ENCODE measurements around the gene GRIN3A.

Gene GRIN3A

DNA sequence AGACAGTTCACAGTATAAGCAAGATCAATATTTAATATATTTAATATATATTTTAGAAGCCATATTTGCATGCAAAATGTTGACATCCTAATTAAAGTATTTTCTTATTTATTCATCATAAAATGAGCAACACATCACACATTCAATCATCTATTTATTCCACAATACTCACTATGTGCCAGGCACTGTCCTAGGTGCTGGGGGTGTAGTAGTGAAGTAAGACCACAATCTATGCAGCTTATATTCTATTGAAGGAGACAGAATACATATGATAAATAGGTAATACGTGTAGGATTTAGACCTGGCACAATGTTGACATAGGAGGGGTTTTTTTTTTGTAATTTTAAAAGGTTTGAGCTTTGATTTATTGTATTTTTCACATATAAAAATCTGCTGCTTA is 63.1 kb downstream of the GRIN3A start:
- no peak for TF ChIP-seq MAX (IDR thresholded peaks at IDR 0.05; ENCODE audit: low read depth, low read length)
- TF ChIP-seq, protein P1, sequence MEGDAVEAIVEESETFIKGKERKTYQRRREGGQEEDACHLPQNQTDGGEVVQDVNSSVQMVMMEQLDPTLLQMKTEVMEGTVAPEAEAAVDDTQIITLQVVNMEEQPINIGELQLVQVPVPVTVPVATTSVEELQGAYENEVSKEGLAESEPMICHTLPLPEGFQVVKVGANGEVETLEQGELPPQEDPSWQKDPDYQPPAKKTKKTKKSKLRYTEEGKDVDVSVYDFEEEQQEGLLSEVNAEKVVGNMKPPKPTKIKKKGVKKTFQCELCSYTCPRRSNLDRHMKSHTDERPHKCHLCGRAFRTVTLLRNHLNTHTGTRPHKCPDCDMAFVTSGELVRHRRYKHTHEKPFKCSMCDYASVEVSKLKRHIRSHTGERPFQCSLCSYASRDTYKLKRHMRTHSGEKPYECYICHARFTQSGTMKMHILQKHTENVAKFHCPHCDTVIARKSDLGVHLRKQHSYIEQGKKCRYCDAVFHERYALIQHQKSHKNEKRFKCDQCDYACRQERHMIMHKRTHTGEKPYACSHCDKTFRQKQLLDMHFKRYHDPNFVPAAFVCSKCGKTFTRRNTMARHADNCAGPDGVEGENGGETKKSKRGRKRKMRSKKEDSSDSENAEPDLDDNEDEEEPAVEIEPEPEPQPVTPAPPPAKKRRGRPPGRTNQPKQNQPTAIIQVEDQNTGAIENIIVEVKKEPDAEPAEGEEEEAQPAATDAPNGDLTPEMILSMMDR (IDR thresholded peaks at IDR 0.05; ENCODE audit: low read depth, low read length): no peak
- no peak for TF ChIP-seq MYC (IDR thresholded peaks at IDR 0.05; ENCODE audit: low read depth, low read length)
- TF ChIP-seq POLR2A (IDR thresholded peaks at IDR 0.05; ENCODE audit: extremely low read depth, insufficient read length): no peak
- H3K4me3 ChIP-seq (ENCODE audit: low read depth, low read length): no peak overlapping the region
- no peak for DNase-seq (ENCODE audit: low read depth)

DNA sequence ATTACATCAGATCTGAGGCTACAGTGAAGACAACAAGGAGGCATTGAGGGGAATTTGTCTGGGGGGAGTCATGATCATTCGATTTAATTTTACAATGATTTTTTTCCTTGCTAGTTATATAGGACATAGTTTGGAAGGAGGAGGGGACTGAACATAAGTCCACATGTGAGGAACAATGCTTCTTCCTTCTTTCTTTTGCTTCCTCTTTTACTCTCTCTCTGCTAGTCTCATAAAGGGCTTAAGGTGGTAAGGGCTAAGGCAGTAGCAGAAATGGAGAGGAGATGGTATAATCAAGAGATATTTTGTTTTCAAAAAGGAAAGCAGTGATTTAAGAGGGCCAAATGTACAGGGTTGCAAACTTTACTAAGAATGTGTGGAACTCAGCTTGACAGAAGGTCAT is 64.3 kb downstream of the GRIN3A start:
- TF ChIP-seq MYC (IDR thresholded peaks at IDR 0.05; ENCODE audit: low read depth, low read length): no peak
- no peak for TF ChIP-seq MAX (IDR thresholded peaks at IDR 0.05; ENCODE audit: low read depth, low read length)
- TF ChIP-seq, protein P1 (IDR thresholded peaks at IDR 0.05; ENCODE audit: low read depth, low read length): no peak
- TF ChIP-seq POLR2A (IDR thresholded peaks at IDR 0.05; ENCODE audit: extremely low read depth, insufficient read length): no peak
- DNase-seq (ENCODE audit: low read depth): no peak

DNA sequence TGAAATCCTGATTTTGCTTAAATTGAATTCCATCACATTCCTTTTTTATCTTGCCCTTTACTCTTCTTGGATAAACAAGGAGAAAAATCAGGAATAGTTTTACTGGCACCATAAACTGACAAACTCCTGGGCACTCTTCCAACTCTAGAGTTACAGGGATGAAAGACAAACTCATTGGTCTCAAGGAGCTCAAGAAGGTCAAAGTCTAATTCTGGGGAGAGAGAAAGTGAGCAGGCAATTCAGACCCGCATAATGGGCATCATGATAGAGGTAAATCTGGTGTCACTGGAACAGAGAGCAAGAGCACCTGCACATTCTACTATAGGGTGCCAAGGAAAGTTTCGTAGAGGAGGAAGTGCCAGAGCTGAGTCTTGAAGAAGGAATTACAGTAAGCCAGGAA is 64.8 kb downstream of the GRIN3A start:
- TF ChIP-seq MYC (IDR thresholded peaks at IDR 0.05; ENCODE audit: low read depth, low read length) (no peak), POLR2A (IDR thresholded peaks at IDR 0.05; ENCODE audit: extremely low read depth, insufficient read length) (no peak), MAX (IDR thresholded peaks at IDR 0.05; ENCODE audit: low read depth, low read length) (no peak)
- TF ChIP-seq, protein P1 (IDR thresholded peaks at IDR 0.05; ENCODE audit: low read depth, low read length): no peak
- no peak overlapping the region for H3K4me3 ChIP-seq (ENCODE audit: low read depth, low read length)
- DNase-seq (ENCODE audit: low read depth): no peak

More for the DNA sequence above, 64.3 kb downstream of the GRIN3A start:
- no peak overlapping the region for H3K4me3 ChIP-seq (ENCODE audit: low read depth, low read length)

- no peak for DNase-seq (ENCODE audit: low read depth)
- H3K4me3 ChIP-seq (ENCODE audit: low read depth, low read length): no peak overlapping the region
- TF ChIP-seq MYC (IDR thresholded peaks at IDR 0.05; ENCODE audit: low read depth, low read length): no peak
- TF ChIP-seq, protein P1 (IDR thresholded peaks at IDR 0.05; ENCODE audit: low read depth, low read length): no peak
- no peak for TF ChIP-seq POLR2A (IDR thresholded peaks at IDR 0.05; ENCODE audit: extremely low read depth, insufficient read length)
- no peak for TF ChIP-seq MAX (IDR thresholded peaks at IDR 0.05; ENCODE audit: low read depth, low read length)
These were observed 66.9 kb downstream of the GRIN3A start for GRCh38 chr9:101671567-101671966.

DNA sequence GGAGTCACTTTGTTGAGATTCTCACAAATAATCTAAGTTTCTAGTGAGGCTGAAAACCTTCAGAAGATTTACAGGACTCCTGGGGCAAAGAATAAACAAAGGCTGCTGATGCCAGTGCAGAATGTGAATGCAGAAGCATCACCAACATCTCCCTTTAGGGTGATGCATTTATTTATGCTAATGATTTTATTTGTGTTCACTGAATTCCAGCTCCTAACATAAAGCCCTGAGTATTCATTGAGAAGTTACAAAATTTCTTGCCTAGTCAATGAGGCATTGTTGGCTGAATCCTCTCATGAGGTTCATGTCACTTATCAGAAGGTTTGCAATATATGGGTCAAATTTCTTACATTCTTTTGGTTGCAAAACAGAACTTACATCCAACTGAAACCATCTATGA is 70.0 kb downstream of the GRIN3A start:
- TF ChIP-seq POLR2A (IDR thresholded peaks at IDR 0.05; ENCODE audit: extremely low read depth, insufficient read length): no peak
- TF ChIP-seq, protein P1 (IDR thresholded peaks at IDR 0.05; ENCODE audit: low read depth, low read length): no peak
- no peak for TF ChIP-seq MYC (IDR thresholded peaks at IDR 0.05; ENCODE audit: low read depth, low read length)
- TF ChIP-seq MAX (IDR thresholded peaks at IDR 0.05; ENCODE audit: low read depth, low read length): no peak
- DNase-seq (ENCODE audit: low read depth): no peak
- H3K4me3 ChIP-seq (ENCODE audit: low read depth, low read length): no peak overlapping the region

DNA sequence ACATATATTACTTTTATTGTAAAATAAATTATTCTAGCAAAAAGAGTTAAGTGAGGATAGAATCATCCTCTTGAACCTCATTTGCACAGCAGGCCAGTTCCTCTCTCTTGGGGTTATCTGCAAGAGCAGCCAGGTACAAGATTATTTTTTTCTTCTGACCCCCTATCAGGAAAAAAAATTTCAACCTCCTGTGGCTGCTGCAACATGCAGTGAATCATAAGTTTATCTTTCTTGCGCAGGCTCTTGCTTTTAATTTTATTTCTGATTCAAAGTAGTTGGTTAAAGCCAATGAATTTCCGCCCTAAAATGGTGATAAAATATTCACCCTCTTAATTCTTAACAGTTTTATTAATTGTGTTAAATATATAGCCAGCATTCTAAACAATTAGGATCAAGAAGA is 74.0 kb downstream of the GRIN3A start:
- H3K4me3 ChIP-seq (ENCODE audit: low read depth, low read length): no peak overlapping the region
- TF ChIP-seq MYC (IDR thresholded peaks at IDR 0.05; ENCODE audit: low read depth, low read length): no peak
- no peak for DNase-seq (ENCODE audit: low read depth)

Measured in NB4 (cell line).